Glutamatergic neuron (in vitro differentiated cells): ENCODE measurements around the gene GTPBP4. TPM values are rescaled to one million over a fixed set of nuclear protein-coding genes. Genes with fewer than 3 reads are reported as not detected.
A peak's percentile ranks its signal among the peaks of the same experiment; 100 is the strongest.

Experiments
- DNase-seq: peaks from one replicate; pipeline ENCODE4 v3.0.0; 2022
- H3K27ac Mint-ChIP-seq: one replicate; pipeline ENCODE4 v1.8.0; 2020; ENCODE audit warnings: mild to moderate bottlenecking, mixed read lengths, inconsistent platforms; ENCODE audit not compliant: unreplicated experiment
- H3K27me3 Mint-ChIP-seq: one replicate; pipeline ENCODE4 v1.8.0; 2020; ENCODE audit warnings: mild to moderate bottlenecking, moderate library complexity, mixed read lengths, inconsistent platforms; ENCODE audit not compliant: unreplicated experiment
- H3K36me3 Mint-ChIP-seq: one replicate; pipeline ENCODE4 v1.8.0; 2020; ENCODE audit warnings: mild to moderate bottlenecking, mixed read lengths, inconsistent platforms; ENCODE audit not compliant: unreplicated experiment
- H3K4me1 Mint-ChIP-seq: one replicate; pipeline ENCODE4 v1.8.0; 2020; ENCODE audit warnings: mild to moderate bottlenecking, low read depth, mixed read lengths, inconsistent platforms; ENCODE audit not compliant: unreplicated experiment
- H3K4me3 Mint-ChIP-seq: one replicate; pipeline ENCODE4 v1.8.0; 2020; ENCODE audit warnings: mild to moderate bottlenecking, mixed read lengths, inconsistent platforms; ENCODE audit not compliant: unreplicated experiment
- H3K9me3 Mint-ChIP-seq: one replicate; pipeline ENCODE4 v1.8.0; 2020; ENCODE audit warnings: mild to moderate bottlenecking, moderate library complexity, mixed read lengths, inconsistent platforms; ENCODE audit not compliant: unreplicated experiment
- total RNA-seq: library from RNA; stranded (reverse); fragmentation: NEBNext Ultra II Directional; extraction: Animal tissue kit (Norgen Biotek cat#: 25700); gene quantifications from one replicate; pipeline ENCODE4 v1.2.1, GENCODE V29; 2021; ENCODE audit not compliant: unreplicated experiment
- TF ChIP-seq, protein P1 (sequence below): fragments of 200-600 bp; sonication (generic); IDR thresholded peaks from one replicate; pipeline ENCODE4 v1.5.0; 2021; ENCODE audit not compliant: partially characterized antibody, unreplicated experiment

Gene GTPBP4
- total RNA-seq, 1 donor from 2014 or later, result 45.4 TPM

- peaks cover 36% of the 10 kb centered on the region for H3K4me1 Mint-ChIP-seq
- H3K9me3 Mint-ChIP-seq, result peaks cover 3% of the 10 kb centered on the region
- H3K4me3 Mint-ChIP-seq, result peak overlapping the region; percentile 95
- no peaks in the 10 kb centered on the region for H3K36me3 Mint-ChIP-seq
- no peak for DNase-seq
- no peak overlapping the region for H3K27ac Mint-ChIP-seq
- H3K27me3 Mint-ChIP-seq, result peaks cover 6% of the 10 kb centered on the region
- TF ChIP-seq, protein P1, sequence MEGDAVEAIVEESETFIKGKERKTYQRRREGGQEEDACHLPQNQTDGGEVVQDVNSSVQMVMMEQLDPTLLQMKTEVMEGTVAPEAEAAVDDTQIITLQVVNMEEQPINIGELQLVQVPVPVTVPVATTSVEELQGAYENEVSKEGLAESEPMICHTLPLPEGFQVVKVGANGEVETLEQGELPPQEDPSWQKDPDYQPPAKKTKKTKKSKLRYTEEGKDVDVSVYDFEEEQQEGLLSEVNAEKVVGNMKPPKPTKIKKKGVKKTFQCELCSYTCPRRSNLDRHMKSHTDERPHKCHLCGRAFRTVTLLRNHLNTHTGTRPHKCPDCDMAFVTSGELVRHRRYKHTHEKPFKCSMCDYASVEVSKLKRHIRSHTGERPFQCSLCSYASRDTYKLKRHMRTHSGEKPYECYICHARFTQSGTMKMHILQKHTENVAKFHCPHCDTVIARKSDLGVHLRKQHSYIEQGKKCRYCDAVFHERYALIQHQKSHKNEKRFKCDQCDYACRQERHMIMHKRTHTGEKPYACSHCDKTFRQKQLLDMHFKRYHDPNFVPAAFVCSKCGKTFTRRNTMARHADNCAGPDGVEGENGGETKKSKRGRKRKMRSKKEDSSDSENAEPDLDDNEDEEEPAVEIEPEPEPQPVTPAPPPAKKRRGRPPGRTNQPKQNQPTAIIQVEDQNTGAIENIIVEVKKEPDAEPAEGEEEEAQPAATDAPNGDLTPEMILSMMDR, result no peak
Measured at GRCh38 chr10:1054684-1055083, 66.5 kb downstream of the GTPBP4 start.

DNA sequence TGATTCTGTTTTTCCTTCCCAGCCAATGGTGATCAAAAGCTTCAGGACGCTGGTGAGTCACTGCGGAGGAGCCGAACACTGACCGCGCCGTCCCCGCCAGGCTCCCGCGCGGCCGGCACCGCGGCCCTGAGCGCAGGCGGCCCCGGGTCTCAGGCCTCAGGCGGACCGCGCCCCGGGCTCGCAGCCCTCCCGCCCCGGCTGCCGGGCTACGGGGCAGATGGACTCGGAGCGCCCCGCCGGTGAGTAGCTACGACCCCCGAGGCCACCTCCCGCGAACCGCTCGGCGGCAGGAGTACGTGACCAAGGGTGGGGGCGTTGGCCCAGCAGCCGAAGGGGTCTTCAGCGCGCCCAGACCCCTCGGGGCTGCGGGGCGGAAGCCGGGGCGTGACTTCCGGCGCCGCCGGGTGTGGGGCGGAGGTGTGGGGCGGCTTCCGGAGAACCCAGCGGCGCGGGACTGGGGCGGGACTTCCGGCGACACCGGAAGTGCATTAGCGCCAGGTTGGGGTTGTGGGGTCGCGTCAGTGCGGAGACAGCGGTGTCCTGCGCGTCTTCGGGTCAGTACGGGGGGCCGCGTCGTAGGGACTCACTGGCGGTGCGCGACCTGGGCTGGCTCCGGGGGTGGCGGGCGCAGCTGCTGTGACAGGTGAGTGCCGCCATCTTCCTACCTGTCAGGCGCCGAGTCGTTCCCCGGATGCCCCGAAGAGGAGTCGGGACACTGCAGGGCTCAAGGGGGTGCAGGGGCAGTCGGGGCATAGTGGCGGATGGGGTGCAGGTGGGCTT lies 68.3 kb downstream of the GTPBP4 start, which contains the start of gene WDR37:
WDR37 (plus strand) TSS at position 60 of the 780 bp plus-strand sequence. CDS start 15,771 bp downstream, outside the sequence.
- TF ChIP-seq, protein P1, result no peak
- peak within 1 kb of the TSS; percentile 91 for H3K27ac Mint-ChIP-seq
- H3K9me3 Mint-ChIP-seq, result no peaks in the 10 kb centered on the region

GRCh38 chr10:1057106-1057657 lies 68.9 kb downstream of the GTPBP4 start:
- Mint-ChIP-seq H3K4me1 (peaks cover 47% of the 10 kb centered on the region), H3K36me3 (no peaks in the 10 kb centered on the region), H3K27ac (peak overlapping the region; percentile 84), H3K9me3 (no peaks in the 10 kb centered on the region), H3K27me3 (peaks cover 8% of the 10 kb centered on the region), H3K4me3 (peak overlapping the region; percentile 92)
- DNase-seq, result no peak
- TF ChIP-seq, protein P1, result no peak

More for the DNA sequence above, 68.3 kb downstream of the GTPBP4 start, which contains the start of gene WDR37:
- H3K36me3 Mint-ChIP-seq, result no peaks in the 10 kb centered on the region
- H3K4me3 Mint-ChIP-seq, result peak within 1 kb of the TSS; percentile 95
- H3K4me1 Mint-ChIP-seq, result peaks cover 43% of the 10 kb centered on the region
- peaks cover 8% of the 10 kb centered on the region for H3K27me3 Mint-ChIP-seq
- DNase-seq, result peak; percentile 96

DNA sequence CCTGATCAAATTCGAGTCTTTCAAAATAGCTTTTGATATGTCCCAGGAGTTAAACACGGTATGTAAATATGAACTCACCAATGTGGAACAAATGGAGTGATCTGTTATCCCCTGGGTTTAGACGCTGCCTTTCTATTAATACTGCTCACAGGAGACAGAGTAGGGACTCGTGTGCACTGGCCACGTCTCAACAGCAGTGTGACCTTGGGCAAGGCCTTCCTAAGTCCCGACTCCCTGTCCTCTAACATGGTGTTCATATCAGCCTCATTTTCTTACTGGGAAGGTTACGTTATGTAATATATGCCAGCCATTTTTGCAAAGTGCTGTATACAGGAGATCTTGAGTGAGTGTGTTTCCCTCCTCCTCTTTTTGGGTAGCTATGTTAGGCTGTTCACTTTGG lies 69.8 kb downstream of the GTPBP4 start:
- Mint-ChIP-seq H3K4me1 (peaks cover 48% of the 10 kb centered on the region), H3K27me3 (peaks cover 8% of the 10 kb centered on the region), H3K36me3 (no peaks in the 10 kb centered on the region), H3K4me3 (peak overlapping the region; percentile 92), H3K9me3 (no peaks in the 10 kb centered on the region), H3K27ac (peak overlapping the region; percentile 19)
- TF ChIP-seq, protein P1, result no peak
- no peak for DNase-seq

DNA sequence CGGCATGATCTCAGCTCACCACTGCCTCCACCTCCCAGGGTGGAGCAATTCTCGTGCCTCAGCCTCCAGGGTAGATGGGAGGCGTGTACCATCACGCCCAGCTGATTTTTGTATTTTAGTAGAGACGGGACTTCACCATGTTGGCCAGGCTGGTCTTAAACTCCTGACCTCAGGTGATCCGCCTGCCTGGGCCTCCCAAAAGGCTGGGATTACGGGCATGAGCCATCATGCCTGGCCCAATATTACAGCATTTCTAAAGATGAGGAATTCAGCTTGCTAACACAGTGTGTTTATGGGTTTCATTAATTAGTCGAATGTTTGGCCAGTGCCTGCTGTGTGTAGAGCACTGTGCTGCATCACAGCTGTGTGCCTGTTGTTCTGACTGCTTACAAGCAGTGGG lies 71.7 kb downstream of the GTPBP4 start:
- DNase-seq, result no peak
- peak overlapping the region; percentile 7 for H3K4me3 Mint-ChIP-seq
- TF ChIP-seq, protein P1, result no peak
- no peaks in the 10 kb centered on the region for H3K36me3 Mint-ChIP-seq
- H3K27ac Mint-ChIP-seq, result no peak overlapping the region
- peaks cover 6% of the 10 kb centered on the region for H3K27me3 Mint-ChIP-seq
- peaks cover 7% of the 10 kb centered on the region for H3K9me3 Mint-ChIP-seq
- peaks cover 54% of the 10 kb centered on the region for H3K4me1 Mint-ChIP-seq
